ENCODE data around the gene C2CD4B.
A peak's percentile ranks its signal among the peaks of the same experiment; 100 is the strongest.

The C2CD4B gene

GRCh38 chr15:62147551-62147950 is 17.5 kb downstream of the C2CD4B start:
- no peak for DNase-seq

- DNase-seq: no peak
These were observed 17.9 kb downstream of the C2CD4B start for GRCh38 chr15:62147149-62147548.

- no peak for DNase-seq
These were observed 19.9 kb downstream of the C2CD4B start for GRCh38 chr15:62145015-62145735.

GRCh38 chr15:62142736-62143135 is 22.3 kb downstream of the C2CD4B start:
- no peak for DNase-seq

- no peak for DNase-seq
These were observed 23.2 kb downstream of the C2CD4B start for GRCh38 chr15:62141643-62142588.

- no peak for DNase-seq
These were observed 23.9 kb downstream of the C2CD4B start for GRCh38 chr15:62141200-62141599.

- DNase-seq: no peak
These were observed 27.0 kb downstream of the C2CD4B start for GRCh38 chr15:62138124-62138523.

GRCh38 chr15:62136911-62137865 is 27.9 kb downstream of the C2CD4B start:
- DNase-seq: no peak

GRCh38 chr15:62135532-62136134 is 29.5 kb downstream of the C2CD4B start:
- no peak for DNase-seq

- no peak for DNase-seq
These were observed 31.9 kb downstream of the C2CD4B start for GRCh38 chr15:62133141-62133540.

- DNase-seq: no peak
These were observed 36.2 kb downstream of the C2CD4B start for GRCh38 chr15:62128916-62129315.

GRCh38 chr15:62126364-62126763 is 38.7 kb downstream of the C2CD4B start:
- no peak for DNase-seq

- no peak for DNase-seq
These were observed 39.3 kb downstream of the C2CD4B start for GRCh38 chr15:62125773-62126172.

GRCh38 chr15:62124973-62125303 is 40.1 kb downstream of the C2CD4B start:
- DNase-seq: no peak

- DNase-seq: no peak
These were observed 40.7 kb downstream of the C2CD4B start for GRCh38 chr15:62124176-62124972.

- no peak for DNase-seq
These were observed 42.8 kb downstream of the C2CD4B start for GRCh38 chr15:62122249-62122648.

GRCh38 chr15:62121273-62122015 is 43.6 kb downstream of the C2CD4B start:
- no peak for DNase-seq

- DNase-seq: no peak
These were observed 44.3 kb downstream of the C2CD4B start for GRCh38 chr15:62120776-62121175.

- no peak for DNase-seq
These were observed 45.2 kb downstream of the C2CD4B start for GRCh38 chr15:62119874-62120273.

GRCh38 chr15:62119227-62119864 is 45.7 kb downstream of the C2CD4B start:
- peak; percentile 20 for DNase-seq

All from CD4-positive, alpha-beta T cell treated with Interleukin-17A for 4 hours (primary cell).